Sigmoid colon (tissue), 7 donors: ENCODE data around the gene SPACA9. TPM values are rescaled to one million over a fixed set of nuclear protein-coding genes. Genes with fewer than 3 reads are reported as not detected.

Source experiments
- DNase-seq: peaks from one replicate; pipeline ENCODE4 v3.0.0-alpha.2; 2019
- H3K27ac ChIP-seq, 4 donors: fragments of 200-600 bp; sonication (generic); one replicate each; pipeline ENCODE4 v1.5.1; 2016 to 2019; ENCODE audit warnings: mild to moderate bottlenecking in 1 of 4
- H3K27me3 ChIP-seq, 3 donors: fragments of 200-600 bp; sonication (generic); one replicate each; pipeline ENCODE4 v1.5.1; 2019; ENCODE audit warnings: mild to moderate bottlenecking in 1 of 3
- H3K36me3 ChIP-seq, 4 donors: fragments of 200-600 bp; sonication (generic); one replicate each; pipeline ENCODE4 v1.5.1; 2016 to 2019
- H3K4me1 ChIP-seq, 4 donors: fragments of 200-600 bp; sonication (generic); one replicate each; pipeline ENCODE4 v1.5.1; 2017 to 2019
- H3K4me3 ChIP-seq, 4 donors: fragments of 200-600 bp; sonication (generic); one replicate each; pipeline ENCODE4 v1.5.1; 2017 to 2019; ENCODE audit warnings: mild to moderate bottlenecking in 2 of 4, moderate library complexity in 1 of 4
- H3K9me3 ChIP-seq, 4 donors: fragments of 200-600 bp in 3 of 4; sonication (generic) in 3 of 4; one replicate each; pipeline versions ENCODE4 v1.5.1 to v1.6.1; 2013 to 2019
- CTCF ChIP-seq, 4 experiments: fragments of 450-650 bp in 3 of 4; fragments of 200-600 bp in 1 of 4; IDR thresholded peaks; one replicate each; pipeline ENCODE4 v1.5.1; 2016 to 2019; ENCODE audit warnings: antibody characterized with exemption in 4 of 4, mild to moderate bottlenecking in 3 of 4, moderate library complexity in 2 of 4
- EP300 ChIP-seq, 4 donors: sonication (generic); formaldehyde crosslinking; IDR thresholded peaks; one replicate each; pipeline ENCODE4 v1.6.1; 2017; ENCODE audit warnings: antibody characterized with exemption in 4 of 4
- POLR2A ChIP-seq, 2 donors: fragments of 450-650 bp; IDR thresholded peaks; one replicate each; pipeline ENCODE4 v1.6.1; 2016; ENCODE audit warnings: antibody characterized with exemption in 2 of 2, mild to moderate bottlenecking in 2 of 2, moderate library complexity in 2 of 2
- POLR2AphosphoS5 ChIP-seq, 4 donors: sonication (generic); formaldehyde crosslinking; IDR thresholded peaks; one replicate each; pipeline ENCODE4 v1.6.1; 2017; ENCODE audit warnings: antibody characterized with exemption in 4 of 4
- WGBS, 2 donors: extraction: QIAGEN DNeasy Blood & Tissue Kit; methylation state at CpG; one replicate each; pipeline ENCODE4 v1.1.7; 2013; 5-methylcytosine and 5-hydroxymethylcytosine counted together
- intact Hi-C: fragments of 100-400 bp; cut with DNase I; formaldehyde crosslinking; loops from one replicate; pipeline ENCODE4 v1.15.1; 2023
- polyA plus RNA-seq, 3 donors: library from polyadenylated mRNA; stranded (reverse); fragments of 200-250 nt; gene quantifications; one replicate each; pipeline ENCODE4 v1.2.3, GENCODE V29; 2013
- total RNA-seq, 4 donors: library from RNA; depleted of rRNA; stranded (reverse); fragments of >200 nt; gene quantifications; one replicate each; pipeline ENCODE4 v1.1.0, GENCODE V29; 2016
- donor health status: healthy with polysubstance abuse.
- donor health status: Bipolar disorder and iron deficiency.
- donor health status: healthy.

SPACA9 gene
- total and polyA plus RNA-seq, 7 donors, result 0.69 to 14.0 (median 4.3) TPM

GRCh38 chr9:132846109-132846917 lies 32.4 kb upstream of the SPACA9 start:
- H3K27me3 ChIP-seq, result no peaks in the 10 kb centered on the region
- WGBS, 2 donors, result 87% methylated on average over 12 of the region's 12 CpGs
- intact Hi-C loops, result no loop called here
- H3K4me3 ChIP-seq, result no peak overlapping the region
- H3K4me1 ChIP-seq, result peaks cover 0 to 18% (median 5%) of the 10 kb centered on the region in 4 donors
- no peaks in the 10 kb centered on the region for H3K36me3 ChIP-seq
- no peaks in the 10 kb centered on the region for H3K9me3 ChIP-seq
- peak; percentile 33 for DNase-seq
- no peak for TF ChIP-seq EP300 (IDR thresholded peaks at IDR 0.05)
- TF ChIP-seq CTCF (IDR thresholded peaks at IDR 0.05), result no peak
- no peak for TF ChIP-seq POLR2AphosphoS5 (IDR thresholded peaks at IDR 0.05)
- no peak for TF ChIP-seq POLR2A (IDR thresholded peaks at IDR 0.05)
- no peak overlapping the region for H3K27ac ChIP-seq

GRCh38 chr9:132846918-132847515 lies 31.7 kb upstream of the SPACA9 start:
- intact Hi-C loops, result no loop called here
- Histone ChIP-seq H3K27ac (no peak overlapping the region), H3K27me3 (no peaks in the 10 kb centered on the region), H3K36me3 (no peaks in the 10 kb centered on the region), H3K4me3 (no peak overlapping the region), H3K4me1 (peaks cover 0 to 18% (median 5%) of the 10 kb centered on the region in 4 donors), H3K9me3 (no peaks in the 10 kb centered on the region)
- 92 to 93% methylated on average over 15 of the region's 15 CpGs for WGBS, 2 donors
- TF ChIP-seq EP300 (IDR thresholded peaks at IDR 0.05) (no peak), POLR2AphosphoS5 (IDR thresholded peaks at IDR 0.05) (no peak), POLR2A (IDR thresholded peaks at IDR 0.05) (no peak), CTCF (IDR thresholded peaks at IDR 0.05) (no peak)
- no peak for DNase-seq

GRCh38 chr9:132849185-132849706 lies 29.5 kb upstream of the SPACA9 start:
- intact Hi-C loops, result loop anchor here (1.0 kb wide), 1 partner anchor 29 kb away; the partner anchor contains the start of genes AK8 and SPACA9
- peak; percentile 93 for DNase-seq
- H3K4me3 ChIP-seq, result peak overlapping the region in 2 of 4 donors; percentile 22 to 30
- H3K9me3 ChIP-seq, result no peaks in the 10 kb centered on the region
- H3K4me1 ChIP-seq, result peaks cover 0 to 18% (median 5%) of the 10 kb centered on the region in 4 donors
- no peaks in the 10 kb centered on the region for H3K27me3 ChIP-seq
- H3K36me3 ChIP-seq, result no peaks in the 10 kb centered on the region
- H3K27ac ChIP-seq, result peak overlapping the region in 3 of 4 donors; percentile 68 to 81 (median 77)
- TF ChIP-seq EP300 (IDR thresholded peaks at IDR 0.05) (peak; percentile 61 to 97 (median 68)), CTCF (IDR thresholded peaks at IDR 0.05) (peak in 2 of 4 experiments; percentile 9 to 15), POLR2A (IDR thresholded peaks at IDR 0.05) (no peak), POLR2AphosphoS5 (IDR thresholded peaks at IDR 0.05) (peak; percentile 91 to 97 (median 92))
- WGBS, 2 donors, result 35 to 63% methylated on average over 12 of the region's 12 CpGs

- TF ChIP-seq POLR2AphosphoS5 (IDR thresholded peaks at IDR 0.05) (no peak), CTCF (IDR thresholded peaks at IDR 0.05) (no peak), EP300 (IDR thresholded peaks at IDR 0.05) (no peak), POLR2A (IDR thresholded peaks at IDR 0.05) (no peak)
- no peaks in the 10 kb centered on the region for H3K9me3 ChIP-seq
- H3K4me1 ChIP-seq, result peaks cover 0 to 37% (median 22%) of the 10 kb centered on the region in 4 donors
- H3K4me3 ChIP-seq, result no peak overlapping the region
- no peaks in the 10 kb centered on the region for H3K27me3 ChIP-seq
- H3K36me3 ChIP-seq, result no peaks in the 10 kb centered on the region
- WGBS, 2 donors, result 94 to 97% methylated on average over 4 of the region's 4 CpGs
- intact Hi-C loops, result no loop called here
- no peak for DNase-seq
- H3K27ac ChIP-seq, result no peak overlapping the region
Measured at GRCh38 chr9:132853482-132853881, 25.2 kb upstream of the SPACA9 start.
